HEK293 (cell line): Measurements from ENCODE around the gene SLC30A10.
"Not testable (repeated sequence)": the region's sequence is repeated elsewhere in the genome, so short reads cannot be mapped to it uniquely, and the experiment has no call there.

Experiments used
- CTCF ChIP-seq: fragments of 450-650 bp; formaldehyde crosslinking; IDR thresholded peaks from 2 replicates; pipeline ENCODE4 v1.5.1; 2016; ENCODE audit warnings: missing biosample characterization, missing genetic modification characterization
- HOXA7 ChIP-seq: sonication (generic); formaldehyde crosslinking; IDR thresholded peaks from 2 replicates; pipeline ENCODE4 v1.8.1; 2022; ENCODE audit warnings: missing genetic modification reagents, borderline replicate concordance
- KLF10 ChIP-seq: fragments of 450-650 bp; IDR thresholded peaks from 2 replicates; pipeline ENCODE4 v1.5.1; 2018; ENCODE audit warnings: missing biosample characterization, mild to moderate bottlenecking, missing genetic modification characterization
- RBAK ChIP-seq: fragments of 450-650 bp; formaldehyde crosslinking; IDR thresholded peaks from 2 replicates; pipeline ENCODE4 v1.5.1; 2016; ENCODE audit warnings: missing biosample characterization, missing genetic modification characterization
- TCF7L2 ChIP-seq: IDR thresholded peaks from 2 replicates; pipeline ENCODE4 v1.6.1; 2011; ENCODE audit warnings: low read depth, mild to moderate bottlenecking, inconsistent platforms, low read length, moderate library complexity, borderline replicate concordance
- ZBTB11 ChIP-seq: fragments of 450-650 bp; formaldehyde crosslinking; conservative IDR thresholded peaks from 2 replicates; pipeline ENCODE4 v1.5.1; 2016; ENCODE audit warnings: low read depth, missing biosample characterization, missing genetic modification characterization
- ZBTB8A ChIP-seq: fragments of 450-650 bp; formaldehyde crosslinking; IDR thresholded peaks from 2 replicates; pipeline ENCODE4 v1.5.1; 2016; ENCODE audit warnings: missing biosample characterization, missing genetic modification characterization
- ZNF175 ChIP-seq: fragments of 450-650 bp; formaldehyde crosslinking; IDR thresholded peaks from 2 replicates; pipeline ENCODE4 v1.5.1; 2016; ENCODE audit warnings: missing biosample characterization, missing genetic modification characterization
- ZNF292 ChIP-seq: fragments of 450-650 bp; formaldehyde crosslinking; IDR thresholded peaks from 2 replicates; pipeline ENCODE4 v1.5.1; 2016; ENCODE audit warnings: low read depth, missing biosample characterization, missing genetic modification characterization, borderline replicate concordance
- ZNF416 ChIP-seq: fragments of 450-650 bp; formaldehyde crosslinking; IDR thresholded peaks from 2 replicates; pipeline ENCODE4 v1.5.1; 2016; ENCODE audit warnings: missing biosample characterization, missing genetic modification characterization
- ZNF561 ChIP-seq: fragments of 450-650 bp; IDR thresholded peaks from 2 replicates; pipeline ENCODE4 v1.5.1; 2018; ENCODE audit warnings: missing biosample characterization, missing genetic modification characterization, borderline replicate concordance

GRCh38 chr1:219872538-219872937 lies 55.8 kb downstream of the SLC30A10 start:
- not testable (repeated sequence) for TF ChIP-seq TCF7L2; CTCF; RBAK (tag by site-specific recombination); KLF10 (tag by site-specific recombination); ZNF292; ZNF416 (tag by site-specific recombination); ZBTB8A (tag by site-specific recombination); HOXA7 (CRISPR knock-in tag); ZNF175 (tag by site-specific recombination); ZNF561 (tag by site-specific recombination); ZBTB11 (tag by site-specific recombination)
